ENCODE results near the gene IRF2BP1. TPM values are rescaled to one million over a fixed set of nuclear protein-coding genes. Genes with fewer than 3 reads are reported as not detected.

Gene IRF2BP1
- total and polyA plus RNA-seq, 2 of the 13 experiments (the other 11 are each of a cell fraction or from before 2014, with no cell fraction given), result 4.3 to 14.3 TPM

- no peak for TF ChIP-seq EP300 (IDR thresholded peaks at IDR 0.05; ENCODE audit: low read depth in 2 of 2, low read length in 2 of 2)
- 0 out of 2 replicates have a peak, but pooled peaks have one; percentile 43 for TF ChIP-seq EP300 (CRISPR knock-in tag; IDR thresholded peaks at IDR 0.05; ENCODE audit: borderline replicate concordance)
- no peak for TF ChIP-seq SOX13 (IDR thresholded peaks at IDR 0.05)
- peak in 1 of 2 experiments; percentile 61; a peak in 2 of 4 replicates for TF ChIP-seq SOX13 (CRISPR knock-in tag; conservative IDR thresholded peaks at IDR 0.05 in 1 of 2, IDR thresholded peaks at IDR 0.05 in 1 of 2)
- 0 out of 2 replicates have a peak, but pooled peaks have one; percentile 20 for TF ChIP-seq ZNF292 (CRISPR knock-in tag; IDR thresholded peaks at IDR 0.05; ENCODE audit: borderline replicate concordance, low read depth)
- TF ChIP-seq ZNF720 (CRISPR knock-in tag; IDR thresholded peaks at IDR 0.05), result 0 out of 2 replicates have a peak, but pooled peaks have one; percentile 22
- peak; percentile 5; the same call in 1 of the 2 replicates for TF ChIP-seq ZNF7 (CRISPR knock-in tag; IDR thresholded peaks at IDR 0.05)
- peak; percentile 72; the same call in 1 of the 2 replicates for TF ChIP-seq ZC3H4 (CRISPR knock-in tag; IDR thresholded peaks at IDR 0.05; ENCODE audit: borderline replicate concordance)
- TF ChIP-seq ZNF75D (CRISPR knock-in tag; IDR thresholded peaks at IDR 0.05; ENCODE audit: borderline replicate concordance), result no peak
- TF ChIP-seq TARDBP (CRISPR knock-in tag; IDR thresholded peaks at IDR 0.05), result 0 out of 2 replicates have a peak, but pooled peaks have one; percentile 37
- TF ChIP-seq ELK4 (CRISPR knock-in tag; IDR thresholded peaks at IDR 0.05; ENCODE audit: borderline replicate concordance), result no peak
- no peak for TF ChIP-seq BHLHE40 (IDR thresholded peaks at IDR 0.05; ENCODE audit: low read length)
- 0 out of 2 replicates have a peak, but pooled peaks have one; percentile 31 for TF ChIP-seq THAP11 (CRISPR knock-in tag; IDR thresholded peaks at IDR 0.05)
- no peak; the same call in 1 of the 2 replicates for TF ChIP-seq ZNF530 (CRISPR knock-in tag; IDR thresholded peaks at IDR 0.05; ENCODE audit: low read depth)
- no peak for TF ChIP-seq RNF219 (CRISPR knock-in tag; IDR thresholded peaks at IDR 0.05)
- TF ChIP-seq THAP9 (CRISPR knock-in tag; IDR thresholded peaks at IDR 0.05; ENCODE audit: borderline replicate concordance), result no peak
- peak; percentile 21 for TF ChIP-seq TEAD3 (CRISPR knock-in tag; optimal IDR thresholded peaks at IDR 0.05; ENCODE audit: borderline replicate concordance)
- TF ChIP-seq SMYD3 (CRISPR knock-in tag; IDR thresholded peaks at IDR 0.05), result no peak
- no peak for TF ChIP-seq BRCA1 (CRISPR knock-in tag; IDR thresholded peaks at IDR 0.05)
These were observed 11.3 kb downstream of the IRF2BP1 start (continued) for GRCh38 chr19:45874620-45874966.

Data from HepG2 (cell line).